HUES64 (cell line): ENCODE measurements around the gene WRAP73.

Experiments
- H3K27ac ChIP-seq: 2 replicates; pipeline ENCODE4 v1.7.0; 2013; ENCODE audit warnings: low read depth, low read length, inconsistent platforms
- H3K27me3 ChIP-seq: 2 replicates; pipeline ENCODE4 v1.6.1; 2013; ENCODE audit warnings: mild to moderate bottlenecking, low read length; ENCODE audit not compliant: insufficient read depth
- H3K36me3 ChIP-seq: 2 replicates; pipeline ENCODE4 v1.6.1; 2013; ENCODE audit warnings: mild to moderate bottlenecking, low read length; ENCODE audit not compliant: insufficient read depth
- H3K4me1 ChIP-seq: 2 replicates; pipeline ENCODE4 v1.6.1; 2013; ENCODE audit warnings: mild to moderate bottlenecking, low read length, moderate library complexity; ENCODE audit not compliant: insufficient read depth
- H3K4me3 ChIP-seq: 2 replicates; pipeline ENCODE4 v1.5.1; 2013; ENCODE audit warnings: mild to moderate bottlenecking, low read length, moderate library complexity
- H3K9ac ChIP-seq: 2 replicates; pipeline ENCODE4 v1.6.1; 2013; ENCODE audit warnings: mild to moderate bottlenecking, low read depth, low read length
- H3K9me3 ChIP-seq: 2 replicates; pipeline ENCODE4 v1.6.1; 2013; ENCODE audit warnings: low read depth, low read length; ENCODE audit not compliant: insufficient read depth
- WGBS: fragments of 150-250, 120-280 bp; methylation state at CpG from one replicate; pipeline ENCODE4 v1.1.7; 2013; ENCODE audit warnings: missing lambda C conversion rate; 5-methylcytosine and 5-hydroxymethylcytosine counted together

Gene WRAP73

GRCh38 chr1:3673381-3674099 lies 23.6 kb upstream of the WRAP73 start:
- Histone ChIP-seq H3K4me3 (no peak overlapping the region), H3K9ac (no peak overlapping the region), H3K27ac (no peak overlapping the region), H3K27me3 (peaks cover 9% of the 10 kb centered on the region), H3K9me3 (no peaks in the 10 kb centered on the region), H3K36me3 (no peaks in the 10 kb centered on the region), H3K4me1 (peaks cover 17% of the 10 kb centered on the region)
- WGBS, result 89% methylated on average over 25 of the region's 25 CpGs

- 92% methylated on average over 17 of the region's 17 CpGs for WGBS
- Histone ChIP-seq H3K36me3 (no peaks in the 10 kb centered on the region), H3K9ac (no peak overlapping the region), H3K27ac (no peak overlapping the region), H3K4me3 (no peak overlapping the region), H3K4me1 (peaks cover 14% of the 10 kb centered on the region), H3K27me3 (peaks cover 9% of the 10 kb centered on the region), H3K9me3 (no peaks in the 10 kb centered on the region)
These were observed 23.1 kb upstream of the WRAP73 start for GRCh38 chr1:3672971-3673361.

- Histone ChIP-seq H3K9ac (no peak overlapping the region), H3K9me3 (no peaks in the 10 kb centered on the region), H3K4me3 (no peak overlapping the region), H3K27me3 (peaks cover 9% of the 10 kb centered on the region), H3K36me3 (no peaks in the 10 kb centered on the region), H3K4me1 (peaks cover 13% of the 10 kb centered on the region), H3K27ac (no peak overlapping the region)
- WGBS, result 87% methylated on average over 21 of the region's 21 CpGs
These were observed 22.5 kb upstream of the WRAP73 start for GRCh38 chr1:3672231-3672970.

DNA sequence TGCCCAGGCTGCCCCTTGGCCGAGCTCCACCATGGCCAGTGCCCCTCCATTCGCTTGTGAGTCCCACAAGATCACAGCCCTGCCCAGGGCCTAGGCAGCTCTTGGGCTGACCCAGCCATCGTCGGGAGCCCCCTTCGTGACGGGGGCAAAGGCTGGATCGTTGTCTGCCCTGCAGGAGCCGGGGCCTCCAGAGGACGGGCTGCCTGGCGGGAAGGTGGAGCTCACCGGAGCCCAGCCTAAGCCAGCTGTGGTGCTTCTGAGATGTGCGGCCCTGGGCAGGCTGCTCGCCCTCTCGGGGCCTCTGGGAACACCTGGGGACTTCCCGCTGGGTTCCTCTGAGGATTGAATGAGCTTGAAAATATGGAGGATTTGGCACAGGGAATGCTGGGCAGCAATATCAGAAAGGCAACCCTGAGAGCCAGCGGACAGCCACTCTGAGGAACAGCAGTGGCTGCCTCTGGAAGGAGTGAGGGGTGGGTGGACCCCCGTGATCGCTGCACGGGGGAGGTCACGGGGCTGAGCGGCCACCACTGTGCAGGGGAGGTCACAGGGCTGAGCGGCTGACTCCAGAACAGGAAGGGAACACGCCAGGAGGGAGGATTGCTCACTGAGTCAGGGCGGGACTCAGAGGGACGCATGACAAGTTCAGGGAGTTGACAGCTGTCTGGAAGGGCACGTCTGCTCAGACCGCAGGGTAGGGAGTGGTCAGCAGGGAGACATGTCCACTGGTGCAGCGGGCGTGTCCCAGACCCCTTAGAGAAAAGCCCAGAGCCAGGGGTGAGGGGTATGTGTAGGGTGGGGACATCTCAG lies 21.7 kb upstream of the WRAP73 start:
- H3K27ac ChIP-seq, result no peak overlapping the region
- no peak overlapping the region for H3K4me3 ChIP-seq
- H3K36me3 ChIP-seq, result no peaks in the 10 kb centered on the region
- 57% methylated on average over 29 of the region's 29 CpGs for WGBS
- H3K27me3 ChIP-seq, result peaks cover 9% of the 10 kb centered on the region
- H3K9ac ChIP-seq, result peak overlapping the region; percentile 14; the same call in 1 of the 2 replicates
- H3K9me3 ChIP-seq, result no peaks in the 10 kb centered on the region
- H3K4me1 ChIP-seq, result peaks cover 13% of the 10 kb centered on the region

GRCh38 chr1:3670823-3671265 lies 20.9 kb upstream of the WRAP73 start:
- Histone ChIP-seq H3K9ac (no peak overlapping the region), H3K4me3 (no peak overlapping the region), H3K36me3 (no peaks in the 10 kb centered on the region), H3K4me1 (peaks cover 13% of the 10 kb centered on the region), H3K9me3 (no peaks in the 10 kb centered on the region), H3K27ac (no peak overlapping the region), H3K27me3 (peaks cover 9% of the 10 kb centered on the region)
- 93% methylated on average over 15 of the region's 15 CpGs for WGBS

GRCh38 chr1:3669971-3670431 lies 20.1 kb upstream of the WRAP73 start:
- Histone ChIP-seq H3K27ac (no peak overlapping the region), H3K4me3 (no peak overlapping the region), H3K9me3 (no peaks in the 10 kb centered on the region), H3K27me3 (peaks cover 9% of the 10 kb centered on the region), H3K36me3 (no peaks in the 10 kb centered on the region), H3K4me1 (peaks cover 11% of the 10 kb centered on the region), H3K9ac (no peak overlapping the region)
- 85% methylated on average over 9 of the region's 9 CpGs for WGBS

DNA sequence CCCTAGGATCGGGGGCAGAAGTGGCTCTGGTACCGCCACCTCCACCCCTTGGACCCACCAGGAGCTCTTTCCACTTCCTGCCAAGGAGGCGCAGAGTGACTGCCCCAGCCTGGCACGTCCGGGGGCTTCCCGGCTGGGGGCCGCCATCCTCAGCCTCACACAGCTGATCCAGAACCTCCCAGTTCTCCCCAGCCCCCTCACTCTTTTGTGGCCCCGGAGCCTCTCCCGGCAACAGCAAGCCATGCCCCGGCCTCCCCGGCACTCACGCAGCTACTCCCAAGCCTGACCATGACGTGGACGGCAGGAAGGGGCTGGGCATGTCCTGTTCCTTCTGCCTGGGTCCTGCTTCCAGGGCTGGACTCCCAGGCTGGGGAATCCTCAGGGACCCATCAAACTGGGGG lies 19.5 kb upstream of the WRAP73 start:
- Histone ChIP-seq H3K27me3 (peaks cover 9% of the 10 kb centered on the region), H3K9me3 (no peaks in the 10 kb centered on the region), H3K36me3 (no peaks in the 10 kb centered on the region), H3K4me3 (no peak overlapping the region), H3K4me1 (peaks cover 8% of the 10 kb centered on the region), H3K27ac (no peak overlapping the region), H3K9ac (no peak overlapping the region)
- WGBS, result 91% methylated on average over 14 of the region's 14 CpGs

GRCh38 chr1:3668585-3669300 lies 18.8 kb upstream of the WRAP73 start:
- H3K27ac ChIP-seq, result no peak overlapping the region
- 0 out of 2 replicates have a peak, but pooled peaks cover 4% of the 10 kb centered on the region for H3K4me1 ChIP-seq
- H3K36me3 ChIP-seq, result no peaks in the 10 kb centered on the region
- H3K9me3 ChIP-seq, result no peaks in the 10 kb centered on the region
- WGBS, result 40% methylated on average over 30 of the region's 30 CpGs
- H3K27me3 ChIP-seq, result peaks cover 9% of the 10 kb centered on the region
- no peak overlapping the region for H3K9ac ChIP-seq
- no peak overlapping the region for H3K4me3 ChIP-seq

GRCh38 chr1:3668148-3668547 lies 18.2 kb upstream of the WRAP73 start:
- Histone ChIP-seq H3K27ac (no peak overlapping the region), H3K9me3 (no peaks in the 10 kb centered on the region), H3K4me3 (no peak overlapping the region), H3K36me3 (no peaks in the 10 kb centered on the region), H3K4me1 (0 out of 2 replicates have a peak, but pooled peaks cover 4% of the 10 kb centered on the region), H3K27me3 (peaks cover 8% of the 10 kb centered on the region), H3K9ac (no peak overlapping the region)
- 81% methylated on average over 8 of the region's 8 CpGs for WGBS

DNA sequence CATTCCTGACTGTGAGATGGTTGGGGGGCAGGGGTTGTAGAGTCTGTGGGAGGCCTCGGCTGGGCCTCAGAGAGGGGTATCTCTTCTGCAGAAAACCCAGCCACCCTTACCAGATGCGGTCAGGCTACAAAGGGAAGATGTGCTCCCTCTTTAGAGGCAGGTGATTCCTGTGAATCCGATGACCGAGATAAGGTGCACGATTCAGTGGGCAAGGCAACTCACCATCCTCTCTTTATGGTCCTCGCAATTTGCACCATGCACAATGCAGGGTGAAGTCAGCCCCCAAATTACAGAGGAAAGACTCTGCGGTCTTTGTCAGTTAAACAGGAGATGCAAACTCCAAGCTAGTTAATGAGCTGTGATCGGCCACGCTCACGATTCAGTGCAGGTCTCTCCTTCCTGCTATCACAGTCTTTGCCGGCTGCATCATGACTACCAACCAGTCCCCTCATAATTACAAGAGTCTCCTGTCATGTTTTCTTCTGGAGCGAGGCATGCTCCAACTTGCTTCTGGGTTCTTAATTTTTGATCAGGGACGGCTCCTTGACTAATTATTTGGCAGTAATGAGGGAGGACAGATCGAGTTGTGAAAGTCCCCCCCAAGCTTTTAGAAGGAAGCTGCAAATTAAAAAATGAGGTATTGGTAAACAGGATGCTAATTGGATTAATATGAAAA lies 14.9 kb upstream of the WRAP73 start:
- Histone ChIP-seq H3K4me3 (no peak overlapping the region), H3K4me1 (0 out of 2 replicates have a peak, but pooled peaks cover 4% of the 10 kb centered on the region), H3K27ac (no peak overlapping the region), H3K27me3 (peaks cover 5% of the 10 kb centered on the region), H3K9ac (no peak overlapping the region), H3K9me3 (no peaks in the 10 kb centered on the region), H3K36me3 (no peaks in the 10 kb centered on the region)
- 91% methylated on average over 14 of the region's 14 CpGs for WGBS
